ENCODE results near the gene RAB3C. TPM values are rescaled to one million over a fixed set of nuclear protein-coding genes. Genes with fewer than 3 reads are reported as not detected.
"Not testable (repeated sequence)": the region's sequence is repeated elsewhere in the genome, so short reads cannot be mapped to it uniquely, and the experiment has no call there.

RAB3C gene
- polyA plus RNA-seq, 1 experiment: not detected

GRCh38 chr5:58544926-58545325 is 37.9 kb upstream of the RAB3C start:
- CTCF ChIA-PET: no interaction called here
- no peak for DNase-seq (ENCODE audit: low read depth)
- Histone ChIP-seq H3K36me3 (ENCODE audit: control insufficient read depth, insufficient read depth, low read length) (no peaks in the 10 kb centered on the region), H3K4me3 (ENCODE audit: low read depth, low read length) (no peak overlapping the region), H3K27me3 (ENCODE audit: control insufficient read depth, insufficient read depth, low read length) (no peaks in the 10 kb centered on the region)
- TF ChIP-seq CTCF (IDR thresholded peaks at IDR 0.05; ENCODE audit: insufficient read depth, low read depth, low read length): no peak
- POLR2A ChIA-PET: no interaction called here

- H3K27me3 ChIP-seq (ENCODE audit: control insufficient read depth, insufficient read depth, low read length): no peaks in the 10 kb centered on the region
- H3K36me3 ChIP-seq (ENCODE audit: control insufficient read depth, insufficient read depth, low read length): no peaks in the 10 kb centered on the region
- ChIA-PET CTCF (no interaction called here), POLR2A (no interaction called here)
- no peak for DNase-seq (ENCODE audit: low read depth)
- TF ChIP-seq CTCF (IDR thresholded peaks at IDR 0.05; ENCODE audit: insufficient read depth, low read depth, low read length): no peak
- no peak overlapping the region for H3K4me3 ChIP-seq (ENCODE audit: low read depth, low read length)
Measured at GRCh38 chr5:58545912-58546311, 37.0 kb upstream of the RAB3C start.

GRCh38 chr5:58548068-58548467 is 34.8 kb upstream of the RAB3C start:
- Histone ChIP-seq H3K4me3 (ENCODE audit: low read depth, low read length) (no peak overlapping the region), H3K27me3 (ENCODE audit: control insufficient read depth, insufficient read depth, low read length) (no peaks in the 10 kb centered on the region), H3K36me3 (ENCODE audit: control insufficient read depth, insufficient read depth, low read length) (no peaks in the 10 kb centered on the region)
- DNase-seq (ENCODE audit: low read depth): no peak
- no peak for TF ChIP-seq CTCF (IDR thresholded peaks at IDR 0.05; ENCODE audit: insufficient read depth, low read depth, low read length)
- POLR2A ChIA-PET: no interaction called here
- CTCF ChIA-PET: interaction anchor here (0.6 to 1.4 kb wide), 2 partner anchors 10 to 1582 kb away, joined by 3 read pairs; no protein-coding TSS in a partner anchor

GRCh38 chr5:58551492-58551891 is 31.4 kb upstream of the RAB3C start:
- ChIA-PET CTCF (no interaction called here), POLR2A (no interaction called here)
- Histone ChIP-seq H3K4me3 (ENCODE audit: low read depth, low read length) (no peak overlapping the region), H3K27me3 (ENCODE audit: control insufficient read depth, insufficient read depth, low read length) (no peaks in the 10 kb centered on the region), H3K36me3 (ENCODE audit: control insufficient read depth, insufficient read depth, low read length) (no peaks in the 10 kb centered on the region)
- no peak for TF ChIP-seq CTCF (IDR thresholded peaks at IDR 0.05; ENCODE audit: insufficient read depth, low read depth, low read length)
- DNase-seq (ENCODE audit: low read depth): no peak

- H3K4me3 ChIP-seq (ENCODE audit: low read depth, low read length); CTCF ChIA-PET; H3K27me3 ChIP-seq (ENCODE audit: control insufficient read depth, insufficient read depth, low read length); DNase-seq (ENCODE audit: low read depth); H3K36me3 ChIP-seq (ENCODE audit: control insufficient read depth, insufficient read depth, low read length); POLR2A ChIA-PET: not testable (repeated sequence)
Measured at GRCh38 chr5:58557665-58558338, 25.1 kb upstream of the RAB3C start.

GRCh38 chr5:58563016-58563700 is 19.7 kb upstream of the RAB3C start:
- H3K36me3 ChIP-seq (ENCODE audit: control insufficient read depth, insufficient read depth, low read length); H3K4me3 ChIP-seq (ENCODE audit: low read depth, low read length); POLR2A ChIA-PET; H3K27me3 ChIP-seq (ENCODE audit: control insufficient read depth, insufficient read depth, low read length); CTCF ChIA-PET; DNase-seq (ENCODE audit: low read depth): not testable (repeated sequence)

- H3K36me3 ChIP-seq (ENCODE audit: control insufficient read depth, insufficient read depth, low read length); CTCF ChIA-PET; H3K27me3 ChIP-seq (ENCODE audit: control insufficient read depth, insufficient read depth, low read length); POLR2A ChIA-PET; DNase-seq (ENCODE audit: low read depth); H3K4me3 ChIP-seq (ENCODE audit: low read depth, low read length): not testable (repeated sequence)
Measured at GRCh38 chr5:58564043-58564832, 18.6 kb upstream of the RAB3C start.
